HepG2 (cell line): ENCODE data around the gene ARHGEF12. TPM values are rescaled to one million over a fixed set of nuclear protein-coding genes. Genes with fewer than 3 reads are reported as not detected.

Experiments
- ATAC-seq: fragments of 200-7000 bp; cut with Tn5 transposase; 3 replicates; pipeline ENCODE4 v1.9.1; 2020; ENCODE audit warnings: mild to moderate bottlenecking, moderate library complexity
- BruUV-seq: library from RNA; stranded (reverse); fragments of 400-500 nt; replicated peaks from 2 replicates; lab custom pipeline; 2021; lab: Mats Ljungman, UMichigan
- CTCF ChIA-PET: fragments of 300-600 bp; formaldehyde crosslinking; extraction: SDS; loops from one replicate; lab custom pipeline; 2021; ENCODE audit warnings: low total read pairs, inconsistent platforms, low intra/inter-chr PET ratio; lab: Yijun Ruan, JAX
- POLR2A ChIA-PET: fragments of 350-600 bp; sonication (Branson Sonifier 250); formaldehyde crosslinking; loops from one replicate; lab custom pipeline; 2020; ENCODE audit warnings: antibody characterized with exemption, inconsistent platforms; lab: Yijun Ruan, JAX
- DNase-seq: peaks from one replicate; pipeline ENCODE4 v3.0.0-alpha.2; 2015; ENCODE audit warnings: low spot score
- FAIRE-seq: peaks from 3 replicates; lab custom pipeline; 2011; peaks lifted over from hg19 to GRCh38; lab: Jason Lieb, UNC
- H2AFZ ChIP-seq: one replicate; pipeline ENCODE4 v1.6.1; 2011; ENCODE audit warnings: low read length, inconsistent platforms
- H3K27ac ChIP-seq: fragments of 300-600 bp; 3 replicates; pipeline ENCODE4 v1.8.0; 2011; ENCODE audit warnings: mixed run types, mild to moderate bottlenecking, mixed read lengths, low read length, inconsistent platforms; ENCODE audit not compliant: insufficient read depth; ENCODE audit errors: extremely low read length
- H3K27me3 ChIP-seq, 2 experiments: fragments of 200-600 bp in 1 of 2; 2 replicates in 1 of 2; 3 replicates in 1 of 2; pipeline versions ENCODE4 v1.6.0 to v1.8.0; 2011; ENCODE audit warnings: low read length in 2 of 2, mild to moderate bottlenecking in 2 of 2, moderate library complexity in 2 of 2, inconsistent platforms in 1 of 2; ENCODE audit not compliant: insufficient read depth in 2 of 2, control insufficient read depth in 1 of 2
- H3K36me3 ChIP-seq, 2 experiments: fragments of 200-600 bp in 1 of 2; replicated peaks in 1 of 2; 2 replicates in 1 of 2; 3 replicates in 1 of 2; pipeline versions ENCODE4 v1.5.1 to v1.8.0; 2011; ENCODE audit warnings: low read length in 2 of 2, inconsistent platforms in 1 of 2; ENCODE audit not compliant: insufficient read depth in 2 of 2, control insufficient read depth in 1 of 2
- H3K4me1 ChIP-seq: 2 replicates; pipeline ENCODE4 v1.5.1; 2012; ENCODE audit warnings: low read length, inconsistent platforms; ENCODE audit not compliant: insufficient read depth
- H3K4me2 ChIP-seq: 2 replicates; pipeline ENCODE4 v1.6.0; 2011; ENCODE audit warnings: low read depth, low read length, inconsistent platforms
- H3K4me3 ChIP-seq, 3 experiments: fragments of 200-600 bp in 1 of 3; sonication (generic), shearing (Covaris generic) in 1 of 3; replicated peaks in 1 of 3; 2 replicates each; pipeline ENCODE4 v1.5.1; 2011 to 2016; ENCODE audit warnings: low read length in 3 of 3, inconsistent platforms in 2 of 3, low read depth in 2 of 3, mild to moderate bottlenecking in 2 of 3, control low read depth in 1 of 3, mixed read lengths in 1 of 3; ENCODE audit not compliant: insufficient read depth in 1 of 3
- H3K79me2 ChIP-seq: one replicate; pipeline ENCODE4 v1.6.1; 2011; ENCODE audit warnings: low read length, inconsistent platforms; ENCODE audit not compliant: insufficient read depth
- H3K9ac ChIP-seq: 2 replicates; pipeline ENCODE4 v1.6.0; 2011; ENCODE audit warnings: mild to moderate bottlenecking, low read depth, low read length, inconsistent platforms; ENCODE audit not compliant: insufficient read depth
- H3K9me3 ChIP-seq: 2 replicates; pipeline ENCODE4 v1.5.1; 2012; ENCODE audit warnings: mild to moderate bottlenecking, low read length
- H4K20me1 ChIP-seq: 2 replicates; pipeline ENCODE4 v1.6.0; 2011; ENCODE audit warnings: inconsistent platforms, mild to moderate bottlenecking, low read length, moderate library complexity; ENCODE audit not compliant: insufficient read depth
- ARNT2 ChIP-seq: sonication (generic); formaldehyde crosslinking; IDR thresholded peaks from 2 replicates; pipeline ENCODE4 v1.8.0; 2022; ENCODE audit warnings: mild to moderate bottlenecking, low read depth, missing genetic modification reagents, moderate library complexity
- BCL6 ChIP-seq: IDR thresholded peaks from 2 replicates; pipeline ENCODE4 v1.6.1; 2016; ENCODE audit warnings: missing genetic modification reagents, missing compliant biosample characterization
- CBX5 ChIP-seq: sonication (generic); formaldehyde crosslinking; IDR thresholded peaks from 2 replicates; pipeline ENCODE4 v1.4.0; 2020; ENCODE audit warnings: missing genetic modification reagents, borderline replicate concordance
- DNMT1 ChIP-seq: sonication (generic); formaldehyde crosslinking; IDR thresholded peaks from 2 replicates; pipeline ENCODE4 v1.5.1; 2020; ENCODE audit warnings: mild to moderate bottlenecking, missing genetic modification reagents
- FOXA1 ChIP-seq, 2 experiments: fragments of 450-650 bp in 1 of 2; sonication (generic) in 1 of 2; formaldehyde crosslinking in 1 of 2; IDR thresholded peaks; 2 replicates each; pipeline versions ENCODE4 v1.4.0 to v1.6.1; 2016 to 2020; ENCODE audit warnings: missing genetic modification reagents in 1 of 2
- HCFC1 ChIP-seq: fragments of 150-350 bp; IDR thresholded peaks from 2 replicates; pipeline ENCODE4 v1.6.1; 2014; ENCODE audit warnings: low read depth, low read length
- HNF1A ChIP-seq, 2 experiments: sonication (generic) in 1 of 2; formaldehyde crosslinking in 1 of 2; IDR thresholded peaks; 2 replicates each; pipeline versions ENCODE4 v1.4.0 to v1.6.1; 2016 to 2020; ENCODE audit warnings: borderline replicate concordance in 1 of 2, low read depth in 1 of 2, mild to moderate bottlenecking in 1 of 2, missing genetic modification reagents in 1 of 2
- JUND ChIP-seq: sonication (generic); formaldehyde crosslinking; IDR thresholded peaks from 2 replicates; pipeline ENCODE4 v1.8.0; 2022; ENCODE audit warnings: mild to moderate bottlenecking, missing genetic modification reagents
- MBD4 ChIP-seq: IDR thresholded peaks from 2 replicates; pipeline ENCODE4 v1.6.1; 2012; ENCODE audit warnings: low read length, inconsistent platforms, borderline replicate concordance
- RBM39 ChIP-seq: fragments of 200-400 bp; formaldehyde crosslinking; IDR thresholded peaks from one replicate; pipeline ENCODE4 v1.6.1; 2018; ENCODE audit warnings: antibody characterized with exemption, mild to moderate bottlenecking, low read depth, low read length; ENCODE audit not compliant: poor library complexity, severe bottlenecking
- TFDP1 ChIP-seq: IDR thresholded peaks from 2 replicates; pipeline ENCODE4 v1.6.1; 2016; ENCODE audit warnings: missing compliant biosample characterization, missing genetic modification reagents, borderline replicate concordance
- TP53 ChIP-seq: sonication (generic); formaldehyde crosslinking; conservative IDR thresholded peaks from 2 replicates; pipeline ENCODE4 v1.4.0; 2020; ENCODE audit warnings: missing genetic modification reagents
- XBP1 ChIP-seq: sonication (generic); formaldehyde crosslinking; IDR thresholded peaks from 2 replicates; pipeline ENCODE4 v1.5.0; 2020; ENCODE audit warnings: missing genetic modification reagents
- ZNF12 ChIP-seq: sonication (generic); formaldehyde crosslinking; IDR thresholded peaks from 2 replicates; pipeline ENCODE4 v1.5.0; 2020; ENCODE audit warnings: missing genetic modification reagents
- ZNF235 ChIP-seq: sonication (generic); formaldehyde crosslinking; IDR thresholded peaks from 2 replicates; pipeline ENCODE4 v1.8.1; 2023; ENCODE audit warnings: mild to moderate bottlenecking, missing genetic modification reagents, borderline replicate concordance
- ZNF678 ChIP-seq: sonication (generic); formaldehyde crosslinking; IDR thresholded peaks from 2 replicates; pipeline ENCODE4 v1.4.0; 2020; ENCODE audit warnings: mild to moderate bottlenecking, missing genetic modification reagents
- ZNF720 ChIP-seq: sonication (generic); formaldehyde crosslinking; IDR thresholded peaks from 2 replicates; pipeline ENCODE4 v1.4.0; 2020; ENCODE audit warnings: missing genetic modification reagents
- ZNF749 ChIP-seq: sonication (generic); formaldehyde crosslinking; IDR thresholded peaks from 2 replicates; pipeline ENCODE4 v1.8.0; 2022; ENCODE audit warnings: mild to moderate bottlenecking, missing genetic modification reagents, moderate library complexity, borderline replicate concordance
- WGBS: methylation state at CpG from one replicate; pipeline ENCODE4 v1.1.6; 2017; ENCODE audit warnings: low lambda C conversion rate; 5-methylcytosine and 5-hydroxymethylcytosine counted together
- in situ Hi-C: cut with HindIII; loops from 2 replicates; pipeline ENCODE4 v1.10.0; 2017; ENCODE audit warnings: low pct_unique_long_range_greater_than_20kb; ENCODE audit not compliant: extremely low pct_ligation_motif_present
- intact Hi-C: fragments of 100-400 bp; cut with micrococcal nuclease; formaldehyde crosslinking; loops from one replicate; pipeline ENCODE4 v1.10.0; 2022; ENCODE audit not compliant: unreplicated experiment
- polyA plus RNA-seq, 8 experiments: library from polyadenylated mRNA; depleted of rRNA in 3 of 8; stranded (reverse) in 7 of 8; unstranded in 1 of 8; fragments of >200 nt; fragmentation: Illumina TruSeq in 4 of 8; extraction: Trizol in 4 of 8; gene quantifications; 2 replicates each; pipeline versions ENCODE4 v1.2.1 to v1.2.3, GENCODE V29; 2011 to 2016; ENCODE audit warnings: low read depth in 4 of 8, missing spikeins in 1 of 8, mixed read lengths in 1 of 8; ENCODE audit not compliant: insufficient read depth in 1 of 8
- total RNA-seq, 5 experiments: library from RNA; depleted of rRNA; stranded (reverse); fragments of >200 nt; fragmentation: Illumina TruSeq; extraction: Trizol; gene quantifications; 2 replicates each; pipeline ENCODE4 v1.2.3, GENCODE V29; 2016; ENCODE audit warnings: low read depth in 1 of 5

Gene ARHGEF12
- total and polyA plus RNA-seq, 2 of the 13 experiments (the other 11 are each of a cell fraction or from before 2014, with no cell fraction given), result 17.9 to 54.4 TPM

GRCh38 chr11:120385655-120386054 is 49.4 kb downstream of the ARHGEF12 start (continued):
- TF ChIP-seq TFDP1 (CRISPR knock-in tag) (no peak), ZNF12 (CRISPR knock-in tag) (no peak), ZNF749 (CRISPR knock-in tag) (no peak), ARNT2 (no peak), TP53 (CRISPR knock-in tag) (no peak), FOXA1 (IDR thresholded peaks at IDR 0.05) (no peak), FOXA1 (CRISPR knock-in tag; IDR thresholded peaks at IDR 0.05) (no peak), RBM39 (no peak), MBD4 (no peak), BCL6 (CRISPR knock-in tag) (no peak)
- TF ChIP-seq, all 625 proteins: peak for 0

GRCh38 chr11:120386318-120386717 is 50.1 kb downstream of the ARHGEF12 start:
- H3K27me3 ChIP-seq, result no peaks in the 10 kb centered on the region
- H4K20me1 ChIP-seq, result peaks cover 15% of the 10 kb centered on the region
- FAIRE-seq (no peak), ATAC-seq (no peak), DNase-seq (no peak)
- no peaks in the 10 kb centered on the region for H3K9me3 ChIP-seq
- H3K27ac ChIP-seq, result no peak overlapping the region
- intact Hi-C loops (no loop called here), in situ Hi-C loops (no loop called here)
- ChIA-PET POLR2A (no interaction called here), CTCF (no interaction called here)
- TF ChIP-seq ZNF678 (no peak), ZNF235 (no peak), DNMT1 (CRISPR knock-in tag) (no peak), XBP1 (no peak), HCFC1 (no peak), HNF1A (IDR thresholded peaks at IDR 0.05; ENCODE audit: low read depth) (no peak), HNF1A (CRISPR knock-in tag; IDR thresholded peaks at IDR 0.05; ENCODE audit: borderline replicate concordance) (no peak), ZNF720 (CRISPR knock-in tag) (no peak), CBX5 (no peak), JUND (CRISPR knock-in tag) (no peak)
- no TSS peak for BruUV-seq
- H3K36me3 ChIP-seq, result no peaks in the 10 kb centered on the region
- H3K9ac ChIP-seq, result no peak overlapping the region
- peaks cover 91% of the 10 kb centered on the region for H3K79me2 ChIP-seq
- H2AFZ ChIP-seq, result no peak overlapping the region
- WGBS, result 88% methylated on average over 1 of the region's 1 CpG
- H3K4me1 ChIP-seq, result peaks cover 70% of the 10 kb centered on the region
- H3K4me2 ChIP-seq, result no peak overlapping the region
- no peak overlapping the region for H3K4me3 ChIP-seq
